Measurements from ENCODE around the gene IQCF2. TPM values are rescaled to one million over a fixed set of nuclear protein-coding genes. Genes with fewer than 3 reads are reported as not detected.

The IQCF2 gene
- total RNA-seq, 1 experiment from 2014 or later: not detected

DNA sequence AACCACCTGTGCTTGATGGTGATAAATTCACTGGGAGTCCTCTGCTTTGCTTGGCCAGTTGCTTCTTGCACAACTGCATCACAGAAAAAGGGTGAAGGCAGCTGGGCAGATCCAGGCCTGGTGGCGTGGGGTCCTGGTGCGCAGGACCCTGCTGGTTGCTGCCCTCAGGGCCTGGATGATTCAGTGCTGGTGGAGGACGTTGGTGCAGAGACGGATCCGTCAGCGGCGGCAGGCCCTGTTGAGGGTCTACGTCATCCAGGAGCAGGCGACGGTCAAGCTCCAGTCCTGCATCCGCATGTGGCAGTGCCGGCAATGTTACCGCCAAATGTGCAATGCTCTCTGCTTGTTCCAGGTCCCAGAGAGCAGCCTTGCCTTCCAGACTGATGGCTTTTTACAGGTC is 31.1 kb upstream of the IQCF2 start:
- no TSS peak for BruUV-seq (replicated peaks)
- Histone ChIP-seq H3K9me3 (ENCODE audit: low read length) (0 out of 2 replicates have a peak, but pooled peaks cover 6% of the 10 kb centered on the region), H2AFZ (ENCODE audit: low read length) (no peak overlapping the region), H3F3A (ENCODE audit: low read length, unreplicated experiment) (no peaks in the 10 kb centered on the region), H3K27me3 (ENCODE audit: low read length) (peaks cover 24% of the 10 kb centered on the region), H3K79me2 (ENCODE audit: low read length) (no peaks in the 10 kb centered on the region), H3K4me2 (ENCODE audit: low read length) (no peak overlapping the region), H4K20me1 (ENCODE audit: low read length) (no peaks in the 10 kb centered on the region), H3K27ac (ENCODE audit: low read length) (no peak overlapping the region), H3K4me3 (ENCODE audit: low read length) (no peak overlapping the region), H3K9ac (ENCODE audit: low read length) (no peak overlapping the region), H3K4me1 (ENCODE audit: insufficient read depth, low read length) (no peaks in the 10 kb centered on the region), H3K9me2 (replicated peaks; ENCODE audit: low read length) (no peaks in the 10 kb centered on the region), H3K36me3 (ENCODE audit: low read depth, low read length) (no peaks in the 10 kb centered on the region)
- ChIA-PET CTCF (no interaction called here), POLR2A (ENCODE audit: unreplicated experiment) (no interaction called here)
- intact Hi-C loops (cut with micrococcal nuclease): no loop called here
- ATAC-seq: no peak
- DNase-seq: no peak
- no peak for TF ChIP-seq EZH2 (IDR thresholded peaks at IDR 0.05; ENCODE audit: low read length, unreplicated experiment)
- TF ChIP-seq, protein P1, sequence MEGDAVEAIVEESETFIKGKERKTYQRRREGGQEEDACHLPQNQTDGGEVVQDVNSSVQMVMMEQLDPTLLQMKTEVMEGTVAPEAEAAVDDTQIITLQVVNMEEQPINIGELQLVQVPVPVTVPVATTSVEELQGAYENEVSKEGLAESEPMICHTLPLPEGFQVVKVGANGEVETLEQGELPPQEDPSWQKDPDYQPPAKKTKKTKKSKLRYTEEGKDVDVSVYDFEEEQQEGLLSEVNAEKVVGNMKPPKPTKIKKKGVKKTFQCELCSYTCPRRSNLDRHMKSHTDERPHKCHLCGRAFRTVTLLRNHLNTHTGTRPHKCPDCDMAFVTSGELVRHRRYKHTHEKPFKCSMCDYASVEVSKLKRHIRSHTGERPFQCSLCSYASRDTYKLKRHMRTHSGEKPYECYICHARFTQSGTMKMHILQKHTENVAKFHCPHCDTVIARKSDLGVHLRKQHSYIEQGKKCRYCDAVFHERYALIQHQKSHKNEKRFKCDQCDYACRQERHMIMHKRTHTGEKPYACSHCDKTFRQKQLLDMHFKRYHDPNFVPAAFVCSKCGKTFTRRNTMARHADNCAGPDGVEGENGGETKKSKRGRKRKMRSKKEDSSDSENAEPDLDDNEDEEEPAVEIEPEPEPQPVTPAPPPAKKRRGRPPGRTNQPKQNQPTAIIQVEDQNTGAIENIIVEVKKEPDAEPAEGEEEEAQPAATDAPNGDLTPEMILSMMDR (conservative IDR thresholded peaks at IDR 0.05; ENCODE audit: low read depth, low read length): no peak
- TF ChIP-seq EZH2phosphoT487 (IDR thresholded peaks at IDR 0.05; ENCODE audit: borderline replicate concordance, low read length): no peak

DNA sequence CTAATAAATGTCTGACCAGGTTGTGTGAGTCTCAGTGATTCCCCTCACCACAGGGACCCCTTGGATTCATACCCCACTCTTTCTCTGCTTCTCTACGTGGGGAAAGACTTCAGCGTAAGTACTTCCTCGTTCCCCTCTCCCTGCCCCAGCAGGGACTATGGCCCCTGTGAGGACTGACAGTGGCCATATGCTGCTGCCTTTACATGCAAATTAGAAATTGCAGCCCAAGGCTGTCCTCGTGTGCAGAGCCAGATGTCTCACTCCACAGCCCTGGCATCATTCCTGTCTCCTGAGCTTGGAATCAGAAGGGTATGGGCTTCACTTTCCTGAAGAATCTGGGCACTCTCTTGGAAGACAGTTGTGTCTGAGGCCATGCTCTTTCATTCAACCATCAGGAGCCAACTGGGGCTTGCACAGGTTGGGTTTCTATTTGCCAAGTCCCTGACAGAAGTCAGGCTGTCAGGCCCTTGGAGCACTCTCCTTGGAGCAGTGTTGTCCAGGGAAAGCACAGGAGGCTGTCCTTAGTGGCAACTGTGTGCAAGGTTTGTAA is 30.5 kb upstream of the IQCF2 start:
- no peak for ATAC-seq
- no peaks in the 10 kb centered on the region for H4K20me1 ChIP-seq (ENCODE audit: low read length)
- BruUV-seq (replicated peaks): no TSS peak
- no peaks in the 10 kb centered on the region for H3K36me3 ChIP-seq (ENCODE audit: low read depth, low read length)
- H3K9me2 ChIP-seq (replicated peaks; ENCODE audit: low read length): no peaks in the 10 kb centered on the region
- H3K27me3 ChIP-seq (ENCODE audit: low read length): peaks cover 22% of the 10 kb centered on the region
- H3F3A ChIP-seq (ENCODE audit: low read length, unreplicated experiment): no peaks in the 10 kb centered on the region
- POLR2A ChIA-PET (ENCODE audit: unreplicated experiment): no interaction called here
- no peak for DNase-seq
- no peaks in the 10 kb centered on the region for H3K79me2 ChIP-seq (ENCODE audit: low read length)
- H3K4me3 ChIP-seq (ENCODE audit: low read length): no peak overlapping the region
- 0 out of 2 replicates have a peak, but pooled peaks cover 6% of the 10 kb centered on the region for H3K9me3 ChIP-seq (ENCODE audit: low read length)
- H3K9ac ChIP-seq (ENCODE audit: low read length): no peak overlapping the region
- CTCF ChIA-PET: no interaction called here
- H2AFZ ChIP-seq (ENCODE audit: low read length): no peak overlapping the region
- TF ChIP-seq EZH2 (IDR thresholded peaks at IDR 0.05; ENCODE audit: low read length, unreplicated experiment) (no peak), EZH2phosphoT487 (IDR thresholded peaks at IDR 0.05; ENCODE audit: borderline replicate concordance, low read length) (no peak)
- TF ChIP-seq, protein P1 (conservative IDR thresholded peaks at IDR 0.05; ENCODE audit: low read depth, low read length): no peak
- no peak overlapping the region for H3K4me2 ChIP-seq (ENCODE audit: low read length)
- no peaks in the 10 kb centered on the region for H3K4me1 ChIP-seq (ENCODE audit: insufficient read depth, low read length)
- no peak overlapping the region for H3K27ac ChIP-seq (ENCODE audit: low read length)
- intact Hi-C loops (cut with micrococcal nuclease): no loop called here

DNA sequence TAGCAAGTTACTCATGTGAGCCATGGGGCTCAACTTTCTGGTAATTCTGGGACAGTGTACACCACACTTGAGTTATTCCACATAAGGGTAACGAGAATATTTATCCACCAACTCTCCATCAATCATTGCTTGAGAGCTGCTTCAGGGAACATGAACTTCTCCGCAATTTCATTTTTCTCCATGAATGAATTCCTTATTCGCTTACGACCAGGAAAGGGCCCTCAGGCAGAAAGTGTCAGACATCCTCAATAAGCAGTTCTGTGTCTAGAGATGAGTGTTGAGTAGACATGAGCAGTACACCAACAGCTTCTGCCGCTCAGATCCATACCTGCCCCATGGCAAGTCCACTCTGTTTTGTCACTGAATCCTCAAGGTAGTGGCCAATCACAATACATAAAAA is 24.8 kb upstream of the IQCF2 start:
- H3K4me2 ChIP-seq (ENCODE audit: low read length): no peak overlapping the region
- no peak for TF ChIP-seq EZH2 (IDR thresholded peaks at IDR 0.05; ENCODE audit: low read length, unreplicated experiment)
- TF ChIP-seq, protein P1 (conservative IDR thresholded peaks at IDR 0.05; ENCODE audit: low read depth, low read length): no peak
- no peak for TF ChIP-seq EZH2phosphoT487 (IDR thresholded peaks at IDR 0.05; ENCODE audit: borderline replicate concordance, low read length)
- DNase-seq (no peak), ATAC-seq (no peak)
- H3K79me2 ChIP-seq (ENCODE audit: low read length): no peaks in the 10 kb centered on the region
- no peaks in the 10 kb centered on the region for H3K36me3 ChIP-seq (ENCODE audit: low read depth, low read length)
- no peak overlapping the region for H3K4me3 ChIP-seq (ENCODE audit: low read length)
- peaks cover 2% of the 10 kb centered on the region; the same call in 1 of the 2 replicates for H3K9me2 ChIP-seq (replicated peaks; ENCODE audit: low read length)
- CTCF ChIA-PET: no interaction called here
- peaks cover 61% of the 10 kb centered on the region for H3K27me3 ChIP-seq (ENCODE audit: low read length)
- H4K20me1 ChIP-seq (ENCODE audit: low read length): no peaks in the 10 kb centered on the region
- no peak overlapping the region for H3K27ac ChIP-seq (ENCODE audit: low read length)
- BruUV-seq (replicated peaks): no TSS peak
- H3K4me1 ChIP-seq (ENCODE audit: insufficient read depth, low read length): no peaks in the 10 kb centered on the region
- H3K9me3 ChIP-seq (ENCODE audit: low read length): no peaks in the 10 kb centered on the region
- POLR2A ChIA-PET (ENCODE audit: unreplicated experiment): no interaction called here
- intact Hi-C loops (cut with micrococcal nuclease): no loop called here
- no peak overlapping the region for H2AFZ ChIP-seq (ENCODE audit: low read length)
- H3F3A ChIP-seq (ENCODE audit: low read length, unreplicated experiment): no peaks in the 10 kb centered on the region
- no peak overlapping the region for H3K9ac ChIP-seq (ENCODE audit: low read length)
